SK-N-SH treated with all-trans-retinoic acid at 6 μM for 48 hours (cell line): ENCODE measurements around the gene EPHA6.

Source experiments
- CREB5 ChIP-seq: fragments of 250-450 bp; sonication (Bioruptor Pico); IDR thresholded peaks from 2 replicates; pipeline ENCODE4 v1.5.1; 2020; ENCODE audit warnings: low read depth, mild to moderate bottlenecking, moderate library complexity
- CSRNP3 ChIP-seq: fragments of 250-450 bp; sonication (Bioruptor Pico); IDR thresholded peaks from 2 replicates; pipeline ENCODE4 v1.5.1; 2021; ENCODE audit warnings: mild to moderate bottlenecking, moderate library complexity
- ISL1 ChIP-seq: fragments of 250-450 bp; sonication (Bioruptor Pico); IDR thresholded peaks from 2 replicates; pipeline ENCODE4 v2.1.2; 2022; ENCODE audit warnings: mild to moderate bottlenecking, moderate library complexity
- PATZ1 ChIP-seq: fragments of 250-450 bp; sonication (Bioruptor Pico); IDR thresholded peaks from 2 replicates; pipeline ENCODE4 v1.8.0; 2020; ENCODE audit warnings: mild to moderate bottlenecking, moderate library complexity, borderline replicate concordance
- PPARA ChIP-seq: fragments of 250-450 bp; sonication (Bioruptor Pico); IDR thresholded peaks from 2 replicates; pipeline ENCODE4 v1.5.0; 2020; ENCODE audit warnings: mild to moderate bottlenecking, borderline replicate concordance
- TOX ChIP-seq: fragments of 250-450 bp; sonication (Bioruptor Pico); IDR thresholded peaks from 2 replicates; pipeline ENCODE4 v1.8.0; 2021; ENCODE audit warnings: mild to moderate bottlenecking, moderate library complexity, borderline replicate concordance
- TSHZ2 ChIP-seq: fragments of 250-450 bp; sonication (Bioruptor Pico); IDR thresholded peaks from 2 replicates; pipeline ENCODE4 v1.5.0; 2020; ENCODE audit warnings: mild to moderate bottlenecking, moderate library complexity
- ZC3H10 ChIP-seq: fragments of 250-450 bp; sonication (Bioruptor Pico); IDR thresholded peaks from 2 replicates; pipeline ENCODE4 v1.5.1; 2021; ENCODE audit warnings: mild to moderate bottlenecking, moderate library complexity
- ZNF565 ChIP-seq: fragments of 450-650 bp; formaldehyde crosslinking; conservative IDR thresholded peaks from 2 replicates; pipeline ENCODE4 v1.5.0; 2020; ENCODE audit warnings: low read depth, mild to moderate bottlenecking, moderate library complexity

- TF ChIP-seq ISL1 (CRISPR knock-in tag) (no peak), CREB5 (no peak), ZC3H10 (CRISPR knock-in tag) (no peak), CSRNP3 (no peak), PPARA (CRISPR knock-in tag) (no peak), ZNF565 (CRISPR knock-in tag) (no peak), PATZ1 (CRISPR knock-in tag) (no peak), TOX (CRISPR knock-in tag) (no peak), TSHZ2 (CRISPR knock-in tag) (no peak)
Observed at GRCh38 chr3:97662264-97662663, 847.9 kb downstream of the EPHA6 start.
